Astrocyte of the spinal cord (primary cell): ENCODE results near the gene MRPL33.

Experiments
- DNase-seq: peaks from one replicate; pipeline ENCODE4 v3.0.0; 2011; ENCODE audit warnings: low read depth, low spot score
- H3K4me3 ChIP-seq: 2 replicates; pipeline ENCODE4 v1.5.1; 2011; ENCODE audit warnings: low read depth, mild to moderate bottlenecking, low read length, moderate library complexity
- CTCF ChIP-seq: IDR thresholded peaks from 2 replicates; pipeline ENCODE4 v1.5.1; 2012; ENCODE audit warnings: low read depth, mild to moderate bottlenecking, low read length, inconsistent platforms
- in situ Hi-C: cut with HindIII; loops from 2 replicates; pipeline ENCODE4 v1.10.0; 2017; ENCODE audit warnings: low sequenced_read_pairs

The MRPL33 gene

GRCh38 chr2:27799646-27800010 is 28.1 kb downstream of the MRPL33 start:
- in situ Hi-C loops, result no loop called here
- DNase-seq, result no peak
- no peak for TF ChIP-seq CTCF
- no peak overlapping the region for H3K4me3 ChIP-seq

GRCh38 chr2:27800856-27801255 is 29.3 kb downstream of the MRPL33 start:
- in situ Hi-C loops, result no loop called here
- no peak for TF ChIP-seq CTCF
- DNase-seq, result no peak
- H3K4me3 ChIP-seq, result no peak overlapping the region

GRCh38 chr2:27802547-27802946 is 31.0 kb downstream of the MRPL33 start:
- in situ Hi-C loops, result no loop called here
- DNase-seq, result no peak
- TF ChIP-seq CTCF, result no peak
- no peak overlapping the region for H3K4me3 ChIP-seq

- DNase-seq, result no peak
- no peak for TF ChIP-seq CTCF
- no peak overlapping the region for H3K4me3 ChIP-seq
- in situ Hi-C loops, result no loop called here
Observed at GRCh38 chr2:27803046-27803445, 31.5 kb downstream of the MRPL33 start.

- TF ChIP-seq CTCF, result no peak
- in situ Hi-C loops, result no loop called here
- no peak overlapping the region for H3K4me3 ChIP-seq
- peak; percentile 32 for DNase-seq
Observed at GRCh38 chr2:27804146-27804545, 32.6 kb downstream of the MRPL33 start.

- no peak for TF ChIP-seq CTCF
- in situ Hi-C loops, result no loop called here
- H3K4me3 ChIP-seq, result no peak overlapping the region
- DNase-seq, result no peak
Observed at GRCh38 chr2:27805180-27805579, 33.7 kb downstream of the MRPL33 start.
